Measurements from ENCODE around the gene MLNR.

GRCh38 chr13:49184621-49185020 is 35.5 kb upstream of the MLNR start:
- TF ChIP-seq CTCF (conservative IDR thresholded peaks at IDR 0.05 in 1 of 2, IDR thresholded peaks at IDR 0.05 in 1 of 2; ENCODE audit: extremely low read depth in 1 of 2, insufficient read depth in 1 of 2, low read depth in 1 of 2, low read length in 2 of 2), result no peak
- TF ChIP-seq EZH2 (IDR thresholded peaks at IDR 0.05; ENCODE audit: borderline replicate concordance, low read length), result no peak

All from mammary epithelial cell (primary cell).